Neuronal stem cell (in vitro differentiated cells): ENCODE results near the gene LCN1.

Source experiments
- DNase-seq: peaks from one replicate; pipeline ENCODE4 v3.0.0-alpha.2; 2013; ENCODE audit warnings: low spot score
- H2AFZ ChIP-seq: one replicate; pipeline ENCODE4 v1.6.1; 2013; ENCODE audit warnings: mild to moderate bottlenecking, low read length, inconsistent platforms
- H2AK5ac ChIP-seq: 2 replicates; pipeline ENCODE4 v1.6.1; 2013; ENCODE audit warnings: low read depth, mild to moderate bottlenecking, inconsistent platforms, low read length, moderate library complexity, mixed read lengths
- H2BK120ac ChIP-seq: 2 replicates; pipeline ENCODE4 v1.6.1; 2013; ENCODE audit warnings: low read depth, mild to moderate bottlenecking, inconsistent platforms, low read length, moderate library complexity, mixed read lengths
- H2BK12ac ChIP-seq: one replicate; pipeline ENCODE4 v1.6.1; 2013; ENCODE audit warnings: low read length, inconsistent platforms
- H2BK15ac ChIP-seq: 2 replicates; pipeline ENCODE4 v1.6.1; 2013; ENCODE audit warnings: mild to moderate bottlenecking, low read length, inconsistent platforms, mixed read lengths
- H2BK5ac ChIP-seq: one replicate; pipeline ENCODE4 v1.6.1; 2013; ENCODE audit warnings: inconsistent platforms, mild to moderate bottlenecking, low read length, moderate library complexity
- H3K14ac ChIP-seq: one replicate; pipeline ENCODE4 v1.6.1; 2013; ENCODE audit warnings: low read length, inconsistent platforms
- H3K18ac ChIP-seq: 2 replicates; pipeline ENCODE4 v1.6.1; 2013; ENCODE audit warnings: low read length, inconsistent platforms
- H3K23ac ChIP-seq: 2 replicates; pipeline ENCODE4 v1.6.1; 2013; ENCODE audit warnings: low read depth, mild to moderate bottlenecking, mixed read lengths, low read length, inconsistent platforms; ENCODE audit not compliant: poor library complexity
- H3K27ac ChIP-seq: replicated peaks from 3 replicates; pipeline ENCODE4 v1.5.1; 2013; ENCODE audit warnings: low read length, inconsistent platforms
- H3K27me3 ChIP-seq, 3 experiments: 2 replicates each; pipeline ENCODE4 v1.6.1; 2013; ENCODE audit warnings: low read length in 3 of 3, mild to moderate bottlenecking in 2 of 3, inconsistent platforms in 1 of 3, low read depth in 1 of 3, mixed read lengths in 1 of 3, moderate library complexity in 1 of 3; ENCODE audit not compliant: control insufficient read depth in 3 of 3, insufficient read depth in 3 of 3
- H3K36me3 ChIP-seq, 2 donors: replicated peaks in 1 of 2; 2 replicates each; pipeline ENCODE4 v1.6.1; 2013; ENCODE audit warnings: low read length in 2 of 2; ENCODE audit not compliant: control insufficient read depth in 2 of 2, insufficient read depth in 2 of 2
- H3K4ac ChIP-seq: 2 replicates; pipeline ENCODE4 v1.6.1; 2013; ENCODE audit warnings: inconsistent platforms, mild to moderate bottlenecking, low read length, moderate library complexity
- H3K4me1 ChIP-seq, 2 donors: 1 replicate in 1 of 2; 2 replicates in 1 of 2; pipeline ENCODE4 v1.6.1; 2013; ENCODE audit warnings: low read length in 2 of 2, low read depth in 1 of 2; ENCODE audit not compliant: control insufficient read depth in 2 of 2, insufficient read depth in 1 of 2
- H3K4me2 ChIP-seq: one replicate; pipeline ENCODE4 v1.6.1; 2013; ENCODE audit warnings: mild to moderate bottlenecking, low read length, inconsistent platforms; ENCODE audit not compliant: insufficient read depth, poor library complexity, severe bottlenecking
- H3K4me3 ChIP-seq, 2 donors: 2 replicates each; pipeline ENCODE4 v1.5.1; 2013; ENCODE audit warnings: low read length in 2 of 2, mild to moderate bottlenecking in 2 of 2, inconsistent platforms in 1 of 2, moderate library complexity in 1 of 2
- H3K79me1 ChIP-seq: one replicate; pipeline ENCODE4 v1.6.1; 2013; ENCODE audit warnings: low read depth, mild to moderate bottlenecking, inconsistent platforms, low read length, moderate library complexity
- H3K9ac ChIP-seq: one replicate; pipeline ENCODE4 v1.6.1; 2013; ENCODE audit warnings: mild to moderate bottlenecking, low read depth, low read length, inconsistent platforms; ENCODE audit not compliant: poor library complexity
- H3K9me3 ChIP-seq, 2 donors: replicated peaks in 1 of 2; 2 replicates each; pipeline versions ENCODE3 to v1.6.1; 2013; ENCODE audit warnings: low read length in 2 of 2, mild to moderate bottlenecking in 2 of 2, inconsistent platforms in 1 of 2, low read depth in 1 of 2, mixed read lengths in 1 of 2, moderate library complexity in 1 of 2; ENCODE audit not compliant: control insufficient read depth in 2 of 2, insufficient read depth in 1 of 2
- H4K8ac ChIP-seq: one replicate; pipeline ENCODE4 v1.6.1; 2013; ENCODE audit warnings: low read depth, mild to moderate bottlenecking, inconsistent platforms, low read length, moderate library complexity
- H4K91ac ChIP-seq: one replicate; pipeline ENCODE4 v1.6.1; 2013; ENCODE audit warnings: low read length, low read depth, mild to moderate bottlenecking, inconsistent platforms; ENCODE audit not compliant: poor library complexity
- WGBS, 2 donors: extraction: QIAGEN DNeasy Blood & Tissue Kit; methylation state at CpG; one replicate each; pipeline ENCODE4 v1.1.7; 2013; ENCODE audit warnings: missing lambda C conversion rate in 2 of 2, mixed read lengths in 1 of 2; ENCODE audit not compliant: insufficient read length in 2 of 2, insufficient replicate concordance in 1 of 2; ENCODE audit errors: extremely low coverage in 2 of 2; 5-methylcytosine and 5-hydroxymethylcytosine counted together

LCN1 gene

GRCh38 chr9:135489188-135489906 lies 31.9 kb upstream of the LCN1 start:
- WGBS, 2 donors, result no CpG with 5 or more reads among the region's 18 CpGs
- DNase-seq, result no peak
- H3K18ac ChIP-seq, result no peak overlapping the region
- no peak overlapping the region for H3K14ac ChIP-seq
- H3K4ac ChIP-seq, result no peak overlapping the region
- no peak overlapping the region for H2BK12ac ChIP-seq
- H3K27me3 ChIP-seq, result no peaks in the 10 kb centered on the region
- H2BK120ac ChIP-seq, result no peak overlapping the region
- no peak overlapping the region for H3K4me2 ChIP-seq
- H3K79me1 ChIP-seq, result peaks cover 6% of the 10 kb centered on the region
- no peak overlapping the region for H4K8ac ChIP-seq
- peaks cover 40 to 44% of the 10 kb centered on the region in 2 donors for H3K36me3 ChIP-seq
- H2BK15ac ChIP-seq, result no peak overlapping the region
- H3K9me3 ChIP-seq, result no peaks in the 10 kb centered on the region
- no peak overlapping the region for H3K23ac ChIP-seq
- H4K91ac ChIP-seq, result no peak overlapping the region
- no peak overlapping the region for H2AFZ ChIP-seq
- H3K4me1 ChIP-seq, result no peaks in the 10 kb centered on the region
- no peak overlapping the region for H3K9ac ChIP-seq
- H2AK5ac ChIP-seq, result no peak overlapping the region
- no peak overlapping the region for H3K27ac ChIP-seq
- no peak overlapping the region for H2BK5ac ChIP-seq
- no peak overlapping the region for H3K4me3 ChIP-seq

- Histone ChIP-seq H2AK5ac (no peak overlapping the region), H3K9me3 (no peaks in the 10 kb centered on the region), H3K4ac (no peak overlapping the region), H3K4me3 (no peak overlapping the region), H3K23ac (no peak overlapping the region), H3K27ac (no peak overlapping the region), H3K36me3 (peaks cover 32 to 43% of the 10 kb centered on the region in 2 donors), H3K18ac (no peak overlapping the region), H2BK15ac (no peak overlapping the region), H3K4me1 (no peaks in the 10 kb centered on the region), H3K14ac (no peak overlapping the region), H2BK120ac (no peak overlapping the region), H3K27me3 (no peaks in the 10 kb centered on the region), H4K91ac (no peak overlapping the region), H2BK12ac (no peak overlapping the region), H2AFZ (no peak overlapping the region), H3K4me2 (no peak overlapping the region), H4K8ac (no peak overlapping the region), H3K79me1 (peaks cover under 1% of the 10 kb centered on the region), H3K9ac (no peak overlapping the region), H2BK5ac (peak overlapping the region; percentile 66)
- no peak for DNase-seq
- WGBS, 2 donors, result no CpG with 5 or more reads among the region's 16 CpGs
These were observed 30.9 kb upstream of the LCN1 start for GRCh38 chr9:135490166-135490870.

- no peak overlapping the region for H3K4ac ChIP-seq
- no peak overlapping the region for H2AK5ac ChIP-seq
- no peak overlapping the region for H2BK12ac ChIP-seq
- no peak overlapping the region for H3K27ac ChIP-seq
- H2BK15ac ChIP-seq, result no peak overlapping the region
- H3K36me3 ChIP-seq, result peaks cover 25 to 36% of the 10 kb centered on the region in 2 donors
- H4K91ac ChIP-seq, result no peak overlapping the region
- H3K23ac ChIP-seq, result no peak overlapping the region
- no peak overlapping the region for H3K9ac ChIP-seq
- peak overlapping the region; percentile 66 for H2BK5ac ChIP-seq
- H3K9me3 ChIP-seq, result no peaks in the 10 kb centered on the region
- H3K27me3 ChIP-seq, result no peaks in the 10 kb centered on the region
- no peak overlapping the region for H3K18ac ChIP-seq
- H3K4me3 ChIP-seq, result no peak overlapping the region
- H3K14ac ChIP-seq, result no peak overlapping the region
- H3K79me1 ChIP-seq, result no peaks in the 10 kb centered on the region
- peak overlapping the region; percentile 17 for H4K8ac ChIP-seq
- H2BK120ac ChIP-seq, result no peak overlapping the region
- WGBS, 2 donors, result no CpG with 5 or more reads among the region's 18 CpGs
- H3K4me1 ChIP-seq, result no peaks in the 10 kb centered on the region
- no peak for DNase-seq
- H2AFZ ChIP-seq, result no peak overlapping the region
- no peak overlapping the region for H3K4me2 ChIP-seq
These were observed 30.2 kb upstream of the LCN1 start for GRCh38 chr9:135490980-135491464.

GRCh38 chr9:135491764-135492163 lies 29.5 kb upstream of the LCN1 start:
- Histone ChIP-seq H3K9me3 (no peaks in the 10 kb centered on the region), H3K4ac (no peak overlapping the region), H3K27me3 (no peaks in the 10 kb centered on the region), H3K36me3 (peaks cover 19 to 29% of the 10 kb centered on the region in 2 donors), H2BK15ac (no peak overlapping the region), H2BK5ac (no peak overlapping the region), H3K18ac (no peak overlapping the region), H2AFZ (no peak overlapping the region), H3K4me1 (no peaks in the 10 kb centered on the region), H3K9ac (no peak overlapping the region), H2BK12ac (no peak overlapping the region), H3K79me1 (no peaks in the 10 kb centered on the region), H3K4me3 (no peak overlapping the region), H3K23ac (no peak overlapping the region), H2BK120ac (no peak overlapping the region), H4K8ac (no peak overlapping the region), H3K27ac (no peak overlapping the region), H3K4me2 (no peak overlapping the region), H4K91ac (no peak overlapping the region), H2AK5ac (no peak overlapping the region), H3K14ac (no peak overlapping the region)
- WGBS, 2 donors, result no CpG with 5 or more reads among the region's 4 CpGs
- no peak for DNase-seq
